OCI-LY1 (cell line): Measurements from ENCODE around the gene GAL3ST2.

Experiments
- CTCF ChIP-seq: fragments of 200-600 bp; sonication (generic), shearing (Covaris generic); IDR thresholded peaks from 2 replicates; pipeline ENCODE4 v1.5.1; 2017; ENCODE audit warnings: mild to moderate bottlenecking, antibody characterized with exemption, low read length, moderate library complexity, mixed read lengths
- EZH2 ChIP-seq: fragments of 200-600 bp; sonication (generic), shearing (Covaris generic); IDR thresholded peaks from 2 replicates; pipeline ENCODE4 v1.8.0; 2017; ENCODE audit warnings: borderline replicate concordance, mixed run types, mild to moderate bottlenecking, antibody characterized with exemption, low read length, moderate library complexity, mixed read lengths

DNA sequence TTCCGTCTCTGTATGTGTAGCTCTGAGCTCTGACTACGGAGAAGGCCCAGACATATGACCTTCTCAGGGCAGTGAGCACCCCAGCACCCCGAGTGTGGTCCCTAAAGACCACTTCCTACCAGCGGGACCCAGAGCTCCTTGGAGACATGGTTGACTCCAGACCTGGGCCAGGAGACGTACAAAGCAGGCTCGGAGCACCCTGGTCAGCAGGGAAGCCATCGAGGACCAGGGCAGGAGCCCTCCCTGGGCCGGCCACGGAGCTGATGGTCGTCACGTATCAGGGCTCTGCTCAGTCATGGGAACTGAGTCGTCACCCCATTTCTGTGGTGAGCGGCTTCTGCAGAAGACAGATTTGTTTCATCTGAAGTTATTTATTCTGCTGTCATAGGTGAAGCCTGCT, 19.6 kb downstream of the GAL3ST2 start:
- TF ChIP-seq CTCF (no peak), EZH2 (no peak)
